PC-9 (cell line): ENCODE measurements around the gene RIBC1. TPM values are rescaled to one million over a fixed set of nuclear protein-coding genes. Genes with fewer than 3 reads are reported as not detected.

Source experiments
- BruUV-seq: library from RNA; stranded (reverse); fragments of 400-500 nt; replicated peaks from 2 replicates; lab custom pipeline; 2021; lab: Mats Ljungman, UMichigan
- CTCF ChIA-PET: fragments of 300-600 bp; sonication (Branson Sonifier 250); formaldehyde crosslinking; loops from one replicate; lab custom pipeline; 2022; ENCODE audit warnings: antibody characterized with exemption; lab: Charles Lee
- POLR2A ChIA-PET: fragments of 300-600 bp; sonication (Branson Sonifier 250); formaldehyde crosslinking; loops from one replicate; lab custom pipeline; 2022; ENCODE audit warnings: antibody characterized with exemption; ENCODE audit not compliant: unreplicated experiment; lab: Charles Lee
- DNase-seq, 2 experiments: peaks; one replicate each; pipeline versions ENCODE4 v3.0.0 to v3.0.0-alpha.2; 2015 to 2022; ENCODE audit warnings: mixed read lengths in 1 of 2
- H2AFZ ChIP-seq: fragments of 200-600 bp; sonication (generic); 2 replicates; pipeline ENCODE4 v1.8.1; 2017; ENCODE audit warnings: antibody characterized with exemption
- H3F3A ChIP-seq: fragments of 200-600 bp; sonication (generic); 2 replicates; pipeline ENCODE4 v1.8.1; 2017; ENCODE audit warnings: antibody characterized with exemption, mild to moderate bottlenecking, low read depth; ENCODE audit not compliant: insufficient read depth
- H3K27ac ChIP-seq: fragments of 200-600 bp; sonication (generic); 2 replicates; pipeline ENCODE4 v1.6.1; 2016; ENCODE audit warnings: mixed run types
- H3K27me3 ChIP-seq: fragments of 200-600 bp; sonication (generic); 2 replicates; pipeline ENCODE4 v1.6.1; 2016; ENCODE audit warnings: low read depth, mixed run types; ENCODE audit not compliant: insufficient read depth
- H3K36me3 ChIP-seq: fragments of 200-600 bp; sonication (generic); 2 replicates; pipeline ENCODE4 v1.6.1; 2016; ENCODE audit warnings: low read depth, mixed run types
- H3K4me1 ChIP-seq: fragments of 200-600 bp; sonication (generic); replicated peaks from 2 replicates; pipeline ENCODE4 v1.6.1; 2016; ENCODE audit warnings: mixed run types; ENCODE audit not compliant: insufficient read depth
- H3K4me2 ChIP-seq: fragments of 200-600 bp; sonication (generic); 2 replicates; pipeline ENCODE4 v1.6.1; 2017; ENCODE audit warnings: mixed run types
- H3K4me3 ChIP-seq: fragments of 200-600 bp; sonication (generic); 2 replicates; pipeline ENCODE4 v1.6.1; 2016; ENCODE audit warnings: mixed run types
- H3K79me2 ChIP-seq: fragments of 200-600 bp; sonication (generic); 2 replicates; pipeline ENCODE4 v1.6.1; 2017; ENCODE audit warnings: low read depth, mixed run types
- H3K9me2 ChIP-seq: fragments of 200-600 bp; sonication (generic); 2 replicates; pipeline ENCODE4 v1.8.1; 2017; ENCODE audit warnings: mild to moderate bottlenecking; ENCODE audit not compliant: insufficient read depth
- H3K9me3 ChIP-seq: fragments of 200-600 bp; sonication (generic); 2 replicates; pipeline ENCODE4 v1.8.1; 2016; ENCODE audit warnings: low read depth; ENCODE audit not compliant: insufficient read depth
- H4K20me1 ChIP-seq: fragments of 200-600 bp; sonication (generic); 2 replicates; pipeline ENCODE4 v1.8.1; 2017; ENCODE audit not compliant: insufficient read depth
- CTCF ChIP-seq: fragments of 200-600 bp; sonication (generic); conservative IDR thresholded peaks from 2 replicates; pipeline ENCODE4 v1.6.1; 2017; ENCODE audit warnings: mixed run types, antibody characterized with exemption, mild to moderate bottlenecking, moderate library complexity
- EZH2 ChIP-seq: fragments of 200-600 bp; sonication (generic); IDR thresholded peaks from 2 replicates; pipeline ENCODE4 v1.8.0; 2017; ENCODE audit warnings: antibody characterized with exemption, low read depth
- intact Hi-C: fragments of 100-400 bp; cut with micrococcal nuclease; formaldehyde crosslinking; loops from one replicate; pipeline ENCODE4 v1.10.0; 2022; ENCODE audit not compliant: unreplicated experiment
- microRNA-seq: library from miRNA; unstranded; fragments of <30 nt; microRNA quantifications from one replicate; pipeline ENCODE4 v1.2.0, GENCODE V29; 2021; ENCODE audit warnings: borderline number of aligned reads, borderline replicate concordance
- total RNA-seq: library from RNA; stranded (reverse); gene quantifications from 2 replicates; pipeline ENCODE4 v1.2.3, GENCODE V29; 2021

RIBC1 gene
- total RNA-seq, 1 experiment from 2014 or later = 4.5 TPM

- TF ChIP-seq EZH2 = no peak
- no peak for TF ChIP-seq CTCF
- BruUV-seq = no TSS peak
- Histone ChIP-seq H3K4me2 (no peak overlapping the region), H3K36me3 (no peaks in the 10 kb centered on the region), H3K27ac (no peak overlapping the region), H3F3A (no peaks in the 10 kb centered on the region), H3K4me1 (no peaks in the 10 kb centered on the region), H3K27me3 (no peaks in the 10 kb centered on the region), H2AFZ (no peak overlapping the region), H3K4me3 (no peak overlapping the region), H4K20me1 (no peaks in the 10 kb centered on the region), H3K79me2 (no peaks in the 10 kb centered on the region), H3K9me2 (no peaks in the 10 kb centered on the region), H3K9me3 (no peaks in the 10 kb centered on the region)
- no peak for DNase-seq
- intact Hi-C loops = no loop called here
- ChIA-PET CTCF (no interaction called here), POLR2A (no interaction called here)
These were observed 56.6 kb downstream of the RIBC1 start for GRCh38 chrX:53479301-53479700.

Small RNA genes within 50 kb of the gene (microRNA-seq; reads per million reads assigned to microRNA genes)
- gene MIR6857 = not detected

Other genes starting within 250 kb of the RIBC1 start
- 133 and 142 TPM in 2 replicates for gene KDM5C, start 197.7 kb upstream of the RIBC1 start, total RNA-seq
- gene IQSEC2, start 141.3 kb upstream of the RIBC1 start, total RNA-seq = 45.7 and 49.3 TPM in 2 replicates
- 114 and 162 TPM in 2 replicates for gene SMC1A, start 219 bp upstream of the RIBC1 start, total RNA-seq
- gene HSD17B10, start 11.5 kb downstream of the RIBC1 start, total RNA-seq = 204 and 234 TPM in 2 replicates